ENCODE data around the gene SQSTM1. TPM values are rescaled to one million over a fixed set of nuclear protein-coding genes. Genes with fewer than 3 reads are reported as not detected.

Gene SQSTM1
- total and polyA plus RNA-seq, 4 donors: 127 to 330 (median 256) TPM

DNA sequence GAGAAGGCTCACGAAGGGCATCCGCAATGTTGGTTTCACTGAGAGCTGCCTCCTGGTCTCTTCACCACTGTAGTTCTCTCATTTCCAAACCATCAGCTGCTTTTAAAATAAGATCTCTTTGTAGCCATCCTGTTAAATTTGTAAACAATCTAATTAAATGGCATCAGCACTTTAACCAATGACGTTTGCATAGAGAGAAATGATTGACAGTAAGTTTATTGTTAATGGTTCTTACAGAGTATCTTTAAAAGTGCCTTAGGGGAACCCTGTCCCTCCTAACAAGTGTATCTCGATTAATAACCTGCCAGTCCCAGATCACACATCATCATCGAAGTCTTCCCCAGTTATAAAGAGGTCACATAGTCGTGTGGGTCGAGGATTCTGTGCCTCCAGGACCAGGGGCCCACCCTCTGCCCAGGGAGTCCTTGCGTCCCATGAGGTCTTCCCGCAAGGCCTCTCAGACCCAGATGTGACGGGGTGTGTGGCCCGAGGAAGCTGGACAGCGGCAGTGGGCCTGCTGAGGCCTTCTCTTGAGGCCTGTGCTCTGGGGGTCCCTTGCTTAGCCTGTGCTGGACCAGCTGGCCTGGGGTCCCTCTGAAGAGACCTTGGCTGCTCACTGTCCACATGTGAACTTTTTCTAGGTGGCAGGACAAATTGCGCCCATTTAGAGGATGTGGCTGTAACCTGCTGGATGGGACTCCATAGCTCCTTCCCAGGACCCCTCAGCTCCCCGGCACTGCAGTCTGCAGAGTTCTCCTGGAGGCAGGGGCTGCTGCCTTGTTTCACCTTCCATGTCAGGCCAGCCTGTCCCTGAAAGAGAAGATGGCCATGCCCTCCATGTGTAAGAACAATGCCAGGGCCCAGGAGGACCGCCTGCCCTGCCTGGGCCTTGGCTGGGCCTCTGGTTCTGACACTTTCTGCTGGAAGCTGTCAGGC, 16.6 kb downstream of the SQSTM1 start:
- no peak overlapping the region for H3K9ac ChIP-seq (ENCODE audit: low read depth in 1 of 2, low read length in 2 of 2)

DNA sequence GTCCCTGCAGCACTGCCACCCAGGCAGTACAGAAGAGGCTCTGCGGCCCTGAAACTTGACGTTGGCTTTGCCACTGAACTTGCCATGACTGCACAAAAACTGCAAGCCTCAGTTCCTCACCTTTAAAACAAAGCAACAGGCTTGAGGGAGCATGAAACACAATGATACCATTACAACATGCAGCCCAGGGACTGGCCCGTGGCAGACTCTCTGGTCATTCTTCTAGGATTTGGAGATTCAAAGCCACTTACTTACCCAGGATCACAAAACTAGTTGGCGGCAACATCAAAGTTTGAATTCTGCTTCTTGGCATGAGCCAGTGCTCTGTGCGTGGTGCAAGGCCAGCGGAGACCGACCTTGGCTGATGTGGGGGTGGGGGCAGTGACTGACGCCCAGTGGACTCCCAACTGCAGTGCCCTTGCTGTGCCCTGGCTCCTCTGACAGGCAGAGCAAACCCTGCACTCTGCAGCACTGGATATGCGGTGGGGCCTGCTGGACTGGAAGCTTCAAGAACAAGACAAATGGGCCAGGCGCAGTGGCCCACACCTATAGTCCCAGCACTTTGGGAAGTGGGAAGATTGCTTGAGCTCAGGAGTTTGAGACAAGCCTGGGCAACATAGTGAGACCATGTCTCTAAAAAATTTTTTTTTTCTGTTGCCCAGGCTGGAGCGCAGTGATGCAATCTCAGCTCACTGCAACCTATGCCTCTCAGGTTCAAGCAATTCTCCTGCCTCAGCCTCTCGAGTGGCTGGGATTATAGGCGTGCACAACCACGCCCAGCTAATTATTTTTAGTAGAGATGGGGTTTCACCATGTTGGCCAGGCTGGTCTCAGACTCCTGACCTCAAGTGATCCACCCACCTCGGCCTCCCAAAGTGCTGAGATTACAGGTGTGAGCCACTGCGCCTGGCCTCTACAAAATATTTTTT, 18.9 kb downstream of the SQSTM1 start:
- Histone ChIP-seq H3K9ac (ENCODE audit: low read depth in 1 of 2, low read length in 2 of 2) (no peak overlapping the region), H3K27ac (ENCODE audit: low read depth in 1 of 2, low read length in 2 of 2) (peak overlapping the region in 1 of 2 donors; percentile 26), H3K36me3 (ENCODE audit: control insufficient read depth in 4 of 4, insufficient read depth in 3 of 4, low read depth in 1 of 4, low read length in 3 of 4) (peaks cover 8 to 32% (median 27%) of the 10 kb centered on the region in 4 donors), H3K4me3 (ENCODE audit: low read depth in 1 of 3, low read length in 3 of 3) (no peak overlapping the region), H3K27me3 (ENCODE audit: control insufficient read depth in 4 of 4, insufficient read depth in 4 of 4, low read length in 3 of 4) (no peaks in the 10 kb centered on the region), H3K4me1 (ENCODE audit: control insufficient read depth in 4 of 4, insufficient read depth in 4 of 4, low read length in 3 of 4) (peaks cover 5 to 32% (median 23%) of the 10 kb centered on the region in 4 donors), H3K9me3 (ENCODE audit: control insufficient read depth in 4 of 4, low read length in 3 of 4) (no peaks in the 10 kb centered on the region)
- WGBS: 52% methylated on average over 16 of the region's 16 CpGs
- no peak for DNase-seq (ENCODE audit: low spot score)
- TF ChIP-seq HNF4G (IDR thresholded peaks at IDR 0.05): no peak
- TF ChIP-seq SP1 (IDR thresholded peaks at IDR 0.05): peak; percentile 55
- peak; percentile 11 for TF ChIP-seq FOXA1 (IDR thresholded peaks at IDR 0.05)
- peak in 1 of 2 donors; percentile 34 for TF ChIP-seq RAD21 (IDR thresholded peaks at IDR 0.05)
- no peak for TF ChIP-seq FOXA2 (IDR thresholded peaks at IDR 0.05)
- TF ChIP-seq YY1 (IDR thresholded peaks at IDR 0.05): no peak
- TF ChIP-seq NR2F2 (IDR thresholded peaks at IDR 0.05): no peak
- TF ChIP-seq HNF4A (conservative IDR thresholded peaks at IDR 0.05): peak; percentile 60 to 67
- TF ChIP-seq TAF1 (conservative IDR thresholded peaks at IDR 0.05): no peak
- TF ChIP-seq MAX (IDR thresholded peaks at IDR 0.05): peak; percentile 55
- TF ChIP-seq, protein P1, sequence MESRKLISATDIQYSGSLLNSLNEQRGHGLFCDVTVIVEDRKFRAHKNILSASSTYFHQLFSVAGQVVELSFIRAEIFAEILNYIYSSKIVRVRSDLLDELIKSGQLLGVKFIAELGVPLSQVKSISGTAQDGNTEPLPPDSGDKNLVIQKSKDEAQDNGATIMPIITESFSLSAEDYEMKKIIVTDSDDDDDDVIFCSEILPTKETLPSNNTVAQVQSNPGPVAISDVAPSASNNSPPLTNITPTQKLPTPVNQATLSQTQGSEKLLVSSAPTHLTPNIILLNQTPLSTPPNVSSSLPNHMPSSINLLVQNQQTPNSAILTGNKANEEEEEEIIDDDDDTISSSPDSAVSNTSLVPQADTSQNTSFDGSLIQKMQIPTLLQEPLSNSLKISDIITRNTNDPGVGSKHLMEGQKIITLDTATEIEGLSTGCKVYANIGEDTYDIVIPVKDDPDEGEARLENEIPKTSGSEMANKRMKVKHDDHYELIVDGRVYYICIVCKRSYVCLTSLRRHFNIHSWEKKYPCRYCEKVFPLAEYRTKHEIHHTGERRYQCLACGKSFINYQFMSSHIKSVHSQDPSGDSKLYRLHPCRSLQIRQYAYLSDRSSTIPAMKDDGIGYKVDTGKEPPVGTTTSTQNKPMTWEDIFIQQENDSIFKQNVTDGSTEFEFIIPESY (IDR thresholded peaks at IDR 0.05): no peak
- TF ChIP-seq EGR1 (IDR thresholded peaks at IDR 0.05; ENCODE audit: low read depth in 2 of 2): no peak
- TF ChIP-seq, protein P2, sequence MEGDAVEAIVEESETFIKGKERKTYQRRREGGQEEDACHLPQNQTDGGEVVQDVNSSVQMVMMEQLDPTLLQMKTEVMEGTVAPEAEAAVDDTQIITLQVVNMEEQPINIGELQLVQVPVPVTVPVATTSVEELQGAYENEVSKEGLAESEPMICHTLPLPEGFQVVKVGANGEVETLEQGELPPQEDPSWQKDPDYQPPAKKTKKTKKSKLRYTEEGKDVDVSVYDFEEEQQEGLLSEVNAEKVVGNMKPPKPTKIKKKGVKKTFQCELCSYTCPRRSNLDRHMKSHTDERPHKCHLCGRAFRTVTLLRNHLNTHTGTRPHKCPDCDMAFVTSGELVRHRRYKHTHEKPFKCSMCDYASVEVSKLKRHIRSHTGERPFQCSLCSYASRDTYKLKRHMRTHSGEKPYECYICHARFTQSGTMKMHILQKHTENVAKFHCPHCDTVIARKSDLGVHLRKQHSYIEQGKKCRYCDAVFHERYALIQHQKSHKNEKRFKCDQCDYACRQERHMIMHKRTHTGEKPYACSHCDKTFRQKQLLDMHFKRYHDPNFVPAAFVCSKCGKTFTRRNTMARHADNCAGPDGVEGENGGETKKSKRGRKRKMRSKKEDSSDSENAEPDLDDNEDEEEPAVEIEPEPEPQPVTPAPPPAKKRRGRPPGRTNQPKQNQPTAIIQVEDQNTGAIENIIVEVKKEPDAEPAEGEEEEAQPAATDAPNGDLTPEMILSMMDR (IDR thresholded peaks at IDR 0.05; ENCODE audit: low read depth, low read length, missing input control): no peak

More for the DNA sequence above, 16.6 kb downstream of the SQSTM1 start:
- no peak for DNase-seq (ENCODE audit: low spot score)
- Histone ChIP-seq H3K36me3 (ENCODE audit: control insufficient read depth in 4 of 4, insufficient read depth in 3 of 4, low read depth in 1 of 4, low read length in 3 of 4) (peaks cover 18 to 47% (median 41%) of the 10 kb centered on the region in 4 donors), H3K27me3 (ENCODE audit: control insufficient read depth in 4 of 4, insufficient read depth in 4 of 4, low read length in 3 of 4) (no peaks in the 10 kb centered on the region), H3K27ac (ENCODE audit: low read depth in 1 of 2, low read length in 2 of 2) (peak overlapping the region; percentile 32 to 75), H3K4me1 (ENCODE audit: control insufficient read depth in 4 of 4, insufficient read depth in 4 of 4, low read length in 3 of 4) (peaks cover 5 to 45% (median 26%) of the 10 kb centered on the region in 4 donors), H3K4me3 (ENCODE audit: low read depth in 1 of 3, low read length in 3 of 3) (no peak overlapping the region), H3K9me3 (ENCODE audit: control insufficient read depth in 4 of 4, low read length in 3 of 4) (no peaks in the 10 kb centered on the region)
- TF ChIP-seq, protein P3, sequence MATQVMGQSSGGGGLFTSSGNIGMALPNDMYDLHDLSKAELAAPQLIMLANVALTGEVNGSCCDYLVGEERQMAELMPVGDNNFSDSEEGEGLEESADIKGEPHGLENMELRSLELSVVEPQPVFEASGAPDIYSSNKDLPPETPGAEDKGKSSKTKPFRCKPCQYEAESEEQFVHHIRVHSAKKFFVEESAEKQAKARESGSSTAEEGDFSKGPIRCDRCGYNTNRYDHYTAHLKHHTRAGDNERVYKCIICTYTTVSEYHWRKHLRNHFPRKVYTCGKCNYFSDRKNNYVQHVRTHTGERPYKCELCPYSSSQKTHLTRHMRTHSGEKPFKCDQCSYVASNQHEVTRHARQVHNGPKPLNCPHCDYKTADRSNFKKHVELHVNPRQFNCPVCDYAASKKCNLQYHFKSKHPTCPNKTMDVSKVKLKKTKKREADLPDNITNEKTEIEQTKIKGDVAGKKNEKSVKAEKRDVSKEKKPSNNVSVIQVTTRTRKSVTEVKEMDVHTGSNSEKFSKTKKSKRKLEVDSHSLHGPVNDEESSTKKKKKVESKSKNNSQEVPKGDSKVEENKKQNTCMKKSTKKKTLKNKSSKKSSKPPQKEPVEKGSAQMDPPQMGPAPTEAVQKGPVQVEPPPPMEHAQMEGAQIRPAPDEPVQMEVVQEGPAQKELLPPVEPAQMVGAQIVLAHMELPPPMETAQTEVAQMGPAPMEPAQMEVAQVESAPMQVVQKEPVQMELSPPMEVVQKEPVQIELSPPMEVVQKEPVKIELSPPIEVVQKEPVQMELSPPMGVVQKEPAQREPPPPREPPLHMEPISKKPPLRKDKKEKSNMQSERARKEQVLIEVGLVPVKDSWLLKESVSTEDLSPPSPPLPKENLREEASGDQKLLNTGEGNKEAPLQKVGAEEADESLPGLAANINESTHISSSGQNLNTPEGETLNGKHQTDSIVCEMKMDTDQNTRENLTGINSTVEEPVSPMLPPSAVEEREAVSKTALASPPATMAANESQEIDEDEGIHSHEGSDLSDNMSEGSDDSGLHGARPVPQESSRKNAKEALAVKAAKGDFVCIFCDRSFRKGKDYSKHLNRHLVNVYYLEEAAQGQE (IDR thresholded peaks at IDR 0.05): no peak
- TF ChIP-seq FOXA2 (IDR thresholded peaks at IDR 0.05): no peak
- no peak for TF ChIP-seq RXRA (IDR thresholded peaks at IDR 0.05)
- no peak for TF ChIP-seq RAD21 (IDR thresholded peaks at IDR 0.05)
- TF ChIP-seq EGR1 (IDR thresholded peaks at IDR 0.05; ENCODE audit: low read depth in 2 of 2): no peak
- TF ChIP-seq, protein P2 (IDR thresholded peaks at IDR 0.05; ENCODE audit: low read depth, low read length, missing input control): no peak
- TF ChIP-seq YY1 (IDR thresholded peaks at IDR 0.05): no peak
- WGBS: 87% methylated on average over 15 of the region's 15 CpGs

All from liver (tissue), 9 donors.